WTC11 (cell line): ENCODE measurements around the gene NHLH2. TPM values are rescaled to one million over a fixed set of nuclear protein-coding genes. Genes with fewer than 3 reads are reported as not detected.

Experiments used
- ATAC-seq: fragments of 200-7000 bp; cut with Tn5 transposase; 2 replicates; pipeline ENCODE4 v1.10.0; 2021; ENCODE audit warnings: mild to moderate bottlenecking, moderate library complexity
- CTCF ChIA-PET: fragments of 300-600 bp; sonication (Branson Sonifier 250); formaldehyde crosslinking; loops from one replicate; lab custom pipeline; 2021; ENCODE audit warnings: antibody characterized with exemption; lab: Charles Lee
- POLR2A ChIA-PET: fragments of 350-600 bp; sonication (Branson Sonifier 250); formaldehyde crosslinking; loops from one replicate; lab custom pipeline; 2021; ENCODE audit warnings: antibody characterized with exemption; lab: Charles Lee
- DNase-seq: peaks from one replicate; pipeline ENCODE4 v3.0.0; 2021; ENCODE audit warnings: low spot score
- H3K27ac Mint-ChIP-seq: 2 replicates; pipeline ENCODE4 v1.8.0; 2021; ENCODE audit warnings: mixed read lengths
- H3K27me3 Mint-ChIP-seq: 2 replicates; pipeline ENCODE4 v1.8.0; 2021; ENCODE audit warnings: low read depth, mild to moderate bottlenecking, moderate library complexity, mixed read lengths
- H3K36me3 Mint-ChIP-seq: 2 replicates; pipeline ENCODE4 v1.8.0; 2021; ENCODE audit warnings: mixed read lengths
- H3K4me1 Mint-ChIP-seq: 2 replicates; pipeline ENCODE4 v1.8.0; 2022; ENCODE audit warnings: mixed read lengths
- H3K4me3 Mint-ChIP-seq: 2 replicates; pipeline ENCODE4 v1.8.0; 2021; ENCODE audit warnings: mild to moderate bottlenecking, moderate library complexity, mixed read lengths
- H3K9me3 Mint-ChIP-seq: 2 replicates; pipeline ENCODE4 v1.8.0; 2021; ENCODE audit warnings: mixed read lengths
- CDX4 ChIP-seq: fragments of 250-450 bp; sonication (Bioruptor Pico); IDR thresholded peaks from 2 replicates; pipeline ENCODE4 v1.9.0; 2021; ENCODE audit warnings: moderate library complexity, mild to moderate bottlenecking, inconsistent platforms, borderline replicate concordance
- CREB1 ChIP-seq: sonication (generic); formaldehyde crosslinking; IDR thresholded peaks from 2 replicates; pipeline ENCODE4 v1.8.0; 2023; ENCODE audit warnings: mild to moderate bottlenecking, missing genetic modification reagents
- CTCF ChIP-seq: fragments of 200-600 bp; IDR thresholded peaks from 2 replicates; pipeline ENCODE4 v1.8.0; 2022; ENCODE audit warnings: antibody characterized with exemption
- E2F5 ChIP-seq: sonication (generic); formaldehyde crosslinking; IDR thresholded peaks from 2 replicates; pipeline ENCODE4 v1.8.1; 2022; ENCODE audit warnings: mild to moderate bottlenecking, moderate library complexity, missing genetic modification reagents
- FOXJ3 ChIP-seq: sonication (generic); formaldehyde crosslinking; IDR thresholded peaks from 2 replicates; pipeline ENCODE4 v1.9.0; 2021; ENCODE audit warnings: missing genetic modification reagents, mild to moderate bottlenecking, borderline replicate concordance
- FOXK1 ChIP-seq: sonication (generic); formaldehyde crosslinking; IDR thresholded peaks from 2 replicates; pipeline ENCODE4 v1.8.0; 2022; ENCODE audit warnings: mild to moderate bottlenecking, moderate library complexity, missing genetic modification reagents
- HMGXB4 ChIP-seq: sonication (generic); formaldehyde crosslinking; IDR thresholded peaks from 2 replicates; pipeline ENCODE4 v1.8.1; 2023; ENCODE audit warnings: mild to moderate bottlenecking, moderate library complexity, missing genetic modification reagents
- JAZF1 ChIP-seq: fragments of 250-450 bp; sonication (Bioruptor Pico); IDR thresholded peaks from 2 replicates; pipeline ENCODE4 v1.9.0; 2021; ENCODE audit warnings: moderate library complexity, mild to moderate bottlenecking, inconsistent platforms
- MXD4 ChIP-seq: fragments of 250-450 bp; sonication (Bioruptor Pico); IDR thresholded peaks from 2 replicates; pipeline ENCODE4 v1.8.0; 2021; ENCODE audit warnings: mild to moderate bottlenecking, moderate library complexity, borderline replicate concordance
- NFE2L1 ChIP-seq: sonication (generic); formaldehyde crosslinking; IDR thresholded peaks from 2 replicates; pipeline ENCODE4 v1.8.1; 2023; ENCODE audit warnings: missing genetic modification reagents
- NR2C2 ChIP-seq: sonication (generic); formaldehyde crosslinking; IDR thresholded peaks from 2 replicates; pipeline ENCODE4 v1.8.0; 2022; ENCODE audit warnings: mild to moderate bottlenecking, missing genetic modification reagents
- SMAD4 ChIP-seq: sonication (generic); formaldehyde crosslinking; IDR thresholded peaks from 2 replicates; pipeline ENCODE4 v1.8.0; 2022; ENCODE audit warnings: mild to moderate bottlenecking, missing genetic modification reagents
- TCF7 ChIP-seq: sonication (generic); formaldehyde crosslinking; IDR thresholded peaks from 2 replicates; pipeline ENCODE4 v1.8.0; 2022; ENCODE audit warnings: mild to moderate bottlenecking, low read depth, missing genetic modification reagents, moderate library complexity
- USF2 ChIP-seq: sonication (generic); formaldehyde crosslinking; IDR thresholded peaks from 2 replicates; pipeline ENCODE4 v1.8.1; 2023; ENCODE audit warnings: mild to moderate bottlenecking, missing genetic modification reagents, moderate library complexity
- ZBTB21 ChIP-seq: sonication (generic); formaldehyde crosslinking; IDR thresholded peaks from 2 replicates; pipeline ENCODE4 v1.8.1; 2023; ENCODE audit warnings: mild to moderate bottlenecking, missing genetic modification reagents, borderline replicate concordance
- ZBTB43 ChIP-seq: sonication (generic); formaldehyde crosslinking; IDR thresholded peaks from 2 replicates; pipeline ENCODE4 v1.8.1; 2023; ENCODE audit warnings: mild to moderate bottlenecking, missing genetic modification reagents
- ZMAT4 ChIP-seq: fragments of 250-450 bp; sonication (Bioruptor Pico); IDR thresholded peaks from 2 replicates; pipeline ENCODE4 v1.9.0; 2021; ENCODE audit warnings: mild to moderate bottlenecking
- ZNF281 ChIP-seq: sonication (generic); formaldehyde crosslinking; IDR thresholded peaks from 2 replicates; pipeline ENCODE4 v1.8.0; 2023; ENCODE audit warnings: mild to moderate bottlenecking, missing genetic modification reagents
- ZNF532 ChIP-seq: fragments of 250-450 bp; sonication (Bioruptor Pico); IDR thresholded peaks from 2 replicates; pipeline ENCODE4 v1.9.0; 2021; ENCODE audit warnings: mild to moderate bottlenecking, borderline replicate concordance
- total RNA-seq: library from RNA; stranded (reverse); gene quantifications from 3 replicates; pipeline ENCODE4 v1.2.3, GENCODE V29; 2021

NHLH2 gene
- total RNA-seq, 1 experiment from 2014 or later, result 4.3 TPM

- peak; percentile 87 for ATAC-seq
- Mint-ChIP-seq H3K27ac (peak overlapping the region; percentile 77), H3K4me1 (peaks cover 49% of the 10 kb centered on the region), H3K36me3 (no peaks in the 10 kb centered on the region), H3K4me3 (no peak overlapping the region), H3K27me3 (no peaks in the 10 kb centered on the region), H3K9me3 (peaks cover 5% of the 10 kb centered on the region; the same call in 1 of the 2 replicates)
- ChIA-PET CTCF (interaction anchor here (0.7 to 2.4 kb wide), 6 partner anchors 11 to 688 kb away, joined by 3 to 13 read pairs (median 3); no protein-coding TSS in a partner anchor), POLR2A (interaction anchor here (0.7 kb wide), 2 partner anchors 331 to 409 kb away, joined by 3 read pairs; no protein-coding TSS in a partner anchor)
- no peak for DNase-seq
- TF ChIP-seq E2F5 (CRISPR knock-in tag) (no peak), ZBTB43 (CRISPR knock-in tag) (no peak)
Observed at GRCh38 chr1:115796897-115797296, 44.0 kb downstream of the NHLH2 start.

GRCh38 chr1:115796036-115796435, 44.9 kb downstream of the NHLH2 start:
- POLR2A ChIA-PET, result no interaction called here
- H3K36me3 Mint-ChIP-seq, result no peaks in the 10 kb centered on the region
- peak overlapping the region; percentile 45; the same call in 1 of the 2 replicates for H3K27ac Mint-ChIP-seq
- DNase-seq (no peak), ATAC-seq (no peak)
- peaks cover 5% of the 10 kb centered on the region; the same call in 1 of the 2 replicates for H3K9me3 Mint-ChIP-seq
- H3K4me3 Mint-ChIP-seq, result no peak overlapping the region
- CTCF ChIA-PET, result interaction anchor here (1.9 kb wide), 1 partner anchor 24 kb away, joined by 10 read pairs; no protein-coding TSS in a partner anchor
- H3K4me1 Mint-ChIP-seq, result peaks cover 51% of the 10 kb centered on the region
- H3K27me3 Mint-ChIP-seq, result no peaks in the 10 kb centered on the region
- TF ChIP-seq JAZF1 (CRISPR knock-in tag) (no peak), HMGXB4 (CRISPR knock-in tag) (no peak), CREB1 (CRISPR knock-in tag) (no peak), MXD4 (no peak), NR2C2 (CRISPR knock-in tag) (no peak), ZMAT4 (no peak), TCF7 (no peak), CDX4 (CRISPR knock-in tag) (no peak), FOXJ3 (CRISPR knock-in tag) (no peak), USF2 (no peak), ZBTB21 (CRISPR knock-in tag) (no peak), ZNF281 (CRISPR knock-in tag) (no peak), NFE2L1 (no peak), FOXK1 (CRISPR knock-in tag) (no peak), ZNF532 (CRISPR knock-in tag) (no peak), SMAD4 (no peak), CTCF (no peak)
